Natural killer cell (primary cell): ENCODE measurements around the gene NHSL2. TPM values are rescaled to one million over a fixed set of nuclear protein-coding genes. Genes with fewer than 3 reads are reported as not detected.

Experiments used
- ATAC-seq, 3 donors: fragments of 150-1000 bp in 2 of 3; fragments of 200-7000 bp in 1 of 3; cut with Tn5 transposase; 1 replicate in 1 of 3; 2 replicates in 2 of 3; pipeline ENCODE4 v1.10.0; 2021; ENCODE audit warnings: mild to moderate bottlenecking in 2 of 3, moderate library complexity in 2 of 3
- DNase-seq, 2 donors: peaks; one replicate each; pipeline versions ENCODE4 v3.0.0 to v3.0.0-alpha.2; 2013 to 2021; ENCODE audit warnings: mixed read lengths in 1 of 2
- H3K27ac ChIP-seq: one replicate; pipeline ENCODE4 v1.5.1; 2013; ENCODE audit warnings: mild to moderate bottlenecking, low read length
- H3K27me3 ChIP-seq: one replicate; pipeline ENCODE4 v1.6.1; 2013; ENCODE audit warnings: low read length; ENCODE audit not compliant: control insufficient read depth, insufficient read depth
- H3K36me3 ChIP-seq: one replicate; pipeline ENCODE4 v1.6.1; 2013; ENCODE audit warnings: low read length; ENCODE audit not compliant: control insufficient read depth, insufficient read depth
- H3K4me1 ChIP-seq: one replicate; pipeline ENCODE4 v1.6.1; 2013; ENCODE audit warnings: low read length; ENCODE audit not compliant: control insufficient read depth, insufficient read depth
- H3K4me3 ChIP-seq: one replicate; pipeline ENCODE4 v1.5.1; 2013; ENCODE audit warnings: low read length
- H3K9me3 ChIP-seq: one replicate; pipeline ENCODE4 v1.6.1; 2013; ENCODE audit warnings: low read length; ENCODE audit not compliant: control insufficient read depth, insufficient read depth
- H3K27ac Mint-ChIP-seq, 2 donors: one replicate each; pipeline ENCODE4 v1.8.0; 2022; ENCODE audit warnings: mild to moderate bottlenecking in 2 of 2, mixed read lengths in 2 of 2, moderate library complexity in 1 of 2
- H3K27me3 Mint-ChIP-seq, 2 donors: one replicate each; pipeline ENCODE4 v1.8.0; 2022; ENCODE audit warnings: low read depth in 2 of 2, mixed read lengths in 2 of 2
- H3K36me3 Mint-ChIP-seq: one replicate; pipeline ENCODE4 v1.8.0; 2022; ENCODE audit warnings: mixed read lengths
- H3K4me1 Mint-ChIP-seq, 2 donors: one replicate each; pipeline ENCODE4 v1.8.0; 2022; ENCODE audit warnings: mixed read lengths in 2 of 2
- H3K4me3 Mint-ChIP-seq: one replicate; pipeline ENCODE4 v1.8.0; 2022; ENCODE audit warnings: mild to moderate bottlenecking, moderate library complexity, mixed read lengths
- H3K9me3 Mint-ChIP-seq, 2 donors: one replicate each; pipeline ENCODE4 v1.8.0; 2022; ENCODE audit warnings: mixed read lengths in 2 of 2
- WGBS: methylation state at CpG from one replicate; pipeline ENCODE4 v1.1.7; 2013; ENCODE audit warnings: missing lambda C conversion rate; ENCODE audit not compliant: insufficient coverage; 5-methylcytosine and 5-hydroxymethylcytosine counted together
- intact Hi-C: fragments of 100-400 bp; cut with micrococcal nuclease; formaldehyde crosslinking; loops from one replicate; pipeline ENCODE4 v1.14.2; 2022
- total RNA-seq, 4 donors: library from RNA; stranded (reverse); fragments of 120-200 nt in 1 of 4; gene quantifications; one replicate each; pipeline versions ENCODE4 v1.2.3 to v1.2.4, GENCODE V29; 2013 to 2022
- TF ChIP-seq, protein P1 (sequence below): fragments of 200-600 bp; IDR thresholded peaks from one replicate; pipeline ENCODE4 v1.8.0; 2022; ENCODE audit warnings: antibody characterized with exemption

Gene NHSL2
- total RNA-seq, 3 donors from 2014 or later (not counting 1 experiment from before 2014, with no cell fraction given): 15.0 to 32.5 (median 30.8) TPM

DNA sequence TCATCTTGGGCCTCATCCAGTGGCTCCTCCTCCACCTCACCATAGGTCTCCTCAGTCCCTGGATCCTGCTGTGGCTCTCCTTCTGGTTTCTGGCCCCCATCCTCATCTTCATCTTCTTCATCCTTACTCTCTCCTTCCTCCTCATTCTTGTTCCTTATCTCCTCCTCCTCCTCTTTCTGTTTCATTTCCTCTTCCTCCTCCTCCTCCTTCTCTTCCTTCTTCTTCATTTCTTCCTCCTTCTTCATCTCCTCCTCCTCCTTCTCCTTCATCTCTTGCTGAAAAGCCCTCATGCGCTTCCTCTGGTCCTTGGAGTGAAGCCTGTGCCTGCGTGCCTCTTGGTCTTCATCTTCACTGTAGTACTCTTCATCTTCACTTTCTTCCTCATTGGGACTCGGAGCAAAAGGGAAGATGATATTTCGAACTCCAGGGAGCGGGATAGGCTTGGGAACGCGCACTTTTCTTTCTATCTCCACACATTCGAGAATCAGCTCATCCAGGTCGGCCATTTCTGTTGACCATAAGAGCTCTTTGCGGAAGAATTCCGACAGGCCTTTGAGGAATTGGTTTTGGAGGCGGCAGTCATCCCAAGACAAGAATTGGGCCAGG, 219.6 kb downstream of the NHSL2 start:
- Histone ChIP-seq H3K9me3 (no peaks in the 10 kb centered on the region), H3K4me1 (peaks cover 36% of the 10 kb centered on the region), H3K27me3 (no peaks in the 10 kb centered on the region), H3K27ac (no peak overlapping the region), H3K36me3 (peaks cover 5% of the 10 kb centered on the region), H3K4me3 (no peak overlapping the region)
- Mint-ChIP-seq H3K27me3 (peaks cover 0 to 13% of the 10 kb centered on the region in 2 donors), H3K4me3 (no peak overlapping the region), H3K27ac (no peak overlapping the region), H3K4me1 (peaks cover 16 to 35% of the 10 kb centered on the region in 2 donors), H3K9me3 (no peaks in the 10 kb centered on the region), H3K36me3 (no peaks in the 10 kb centered on the region)
- intact Hi-C loops: no loop called here
- DNase-seq (no peak), ATAC-seq (no peak)
- TF ChIP-seq, protein P1, sequence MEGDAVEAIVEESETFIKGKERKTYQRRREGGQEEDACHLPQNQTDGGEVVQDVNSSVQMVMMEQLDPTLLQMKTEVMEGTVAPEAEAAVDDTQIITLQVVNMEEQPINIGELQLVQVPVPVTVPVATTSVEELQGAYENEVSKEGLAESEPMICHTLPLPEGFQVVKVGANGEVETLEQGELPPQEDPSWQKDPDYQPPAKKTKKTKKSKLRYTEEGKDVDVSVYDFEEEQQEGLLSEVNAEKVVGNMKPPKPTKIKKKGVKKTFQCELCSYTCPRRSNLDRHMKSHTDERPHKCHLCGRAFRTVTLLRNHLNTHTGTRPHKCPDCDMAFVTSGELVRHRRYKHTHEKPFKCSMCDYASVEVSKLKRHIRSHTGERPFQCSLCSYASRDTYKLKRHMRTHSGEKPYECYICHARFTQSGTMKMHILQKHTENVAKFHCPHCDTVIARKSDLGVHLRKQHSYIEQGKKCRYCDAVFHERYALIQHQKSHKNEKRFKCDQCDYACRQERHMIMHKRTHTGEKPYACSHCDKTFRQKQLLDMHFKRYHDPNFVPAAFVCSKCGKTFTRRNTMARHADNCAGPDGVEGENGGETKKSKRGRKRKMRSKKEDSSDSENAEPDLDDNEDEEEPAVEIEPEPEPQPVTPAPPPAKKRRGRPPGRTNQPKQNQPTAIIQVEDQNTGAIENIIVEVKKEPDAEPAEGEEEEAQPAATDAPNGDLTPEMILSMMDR: no peak
- 94% methylated on average over 10 of the region's 12 CpGs for WGBS

DNA sequence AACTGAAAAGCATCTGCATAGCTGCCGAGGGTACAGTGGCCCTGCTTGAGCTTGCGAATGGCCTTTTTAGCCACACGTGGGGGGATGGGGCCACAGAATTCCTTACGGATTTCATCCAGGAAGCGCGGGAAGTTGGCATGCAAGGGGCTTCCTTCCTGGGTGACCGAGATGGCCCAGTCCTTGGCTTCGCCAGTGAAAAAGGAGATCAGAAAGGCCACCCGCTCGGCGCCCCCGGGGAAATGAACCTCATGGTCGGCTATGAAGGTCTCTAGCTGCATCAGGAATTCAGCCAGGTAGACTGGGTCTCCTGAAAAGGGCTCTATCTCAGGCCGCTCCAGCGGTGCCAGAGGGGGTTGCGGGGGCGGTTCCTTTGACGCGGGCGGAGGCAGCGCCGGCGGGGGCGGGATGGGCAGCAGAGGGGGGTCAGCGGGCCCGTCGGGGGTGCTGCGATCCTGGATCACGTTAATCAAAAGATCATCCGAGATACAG, 220.2 kb downstream of the NHSL2 start:
- Mint-ChIP-seq H3K9me3 (no peaks in the 10 kb centered on the region), H3K27me3 (peaks cover 0 to 9% of the 10 kb centered on the region in 2 donors), H3K36me3 (no peaks in the 10 kb centered on the region), H3K4me3 (peak overlapping the region; percentile 53), H3K4me1 (peaks cover 13 to 29% of the 10 kb centered on the region in 2 donors), H3K27ac (no peak overlapping the region)
- Histone ChIP-seq H3K4me3 (no peak overlapping the region), H3K9me3 (no peaks in the 10 kb centered on the region), H3K36me3 (peaks cover 5% of the 10 kb centered on the region), H3K4me1 (peaks cover 30% of the 10 kb centered on the region), H3K27me3 (no peaks in the 10 kb centered on the region), H3K27ac (no peak overlapping the region)
- DNase-seq (no peak), ATAC-seq (no peak)
- 55% methylated on average over 30 of the region's 30 CpGs for WGBS
- intact Hi-C loops: no loop called here
- TF ChIP-seq, protein P1: no peak

DNA sequence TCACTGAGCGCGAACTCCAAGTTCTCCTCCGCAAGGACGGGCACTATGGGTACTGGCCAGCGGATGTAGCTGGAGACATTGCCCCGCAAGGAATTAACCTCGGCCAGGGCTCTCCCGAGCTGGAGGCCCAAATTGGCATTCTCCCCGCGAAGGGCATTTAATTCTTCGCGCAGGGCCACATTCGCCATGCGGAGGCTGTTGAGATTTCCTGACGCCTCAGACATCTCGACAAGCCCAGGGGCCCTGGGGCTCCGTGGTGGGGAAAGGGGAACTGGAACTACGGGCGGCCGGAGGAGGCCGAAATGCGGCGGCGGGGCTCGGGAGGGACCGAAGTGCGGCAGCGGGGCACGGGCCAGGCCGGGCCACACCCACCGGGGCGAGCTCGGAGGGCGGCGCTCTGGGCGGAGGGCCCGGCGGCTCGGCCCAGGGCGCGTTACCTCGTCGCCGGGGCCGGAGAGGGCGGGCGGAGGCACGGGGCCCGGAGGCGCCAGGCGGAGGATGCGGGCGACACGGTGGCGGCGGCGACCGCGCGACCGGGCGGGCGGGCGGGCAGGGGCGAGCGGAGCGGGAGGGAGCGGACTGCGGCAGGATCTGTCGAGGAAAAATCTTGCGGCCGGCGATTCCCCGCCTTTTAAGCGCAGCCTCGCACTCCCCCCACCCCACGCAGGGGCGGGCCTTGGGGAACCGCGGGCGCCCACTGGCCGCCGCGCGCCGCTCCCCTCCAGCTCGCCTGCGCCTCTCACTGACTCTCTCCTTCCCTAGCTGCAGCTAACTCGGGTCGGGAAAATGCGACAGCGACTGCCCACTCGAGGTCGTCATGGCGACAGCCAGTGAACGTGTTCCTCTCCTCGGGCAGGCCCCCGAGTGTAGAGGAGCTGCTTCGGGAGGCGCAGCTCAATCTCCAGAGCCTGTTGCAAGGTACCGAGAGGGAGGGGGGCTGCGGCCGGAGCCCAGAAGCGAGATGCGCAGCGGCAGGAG, 221.0 kb downstream of the NHSL2 start, which contains the start of gene RTL5:
Gene RTL5, minus strand, starts transcription at position 599 of the 978 bp plus-strand sequence.
- H3K27ac Mint-ChIP-seq: peak within 1 kb of the TSS in 1 of 2 donors; percentile 54
- H3K27me3 Mint-ChIP-seq: peaks cover 0 to 9% of the 10 kb centered on the region in 2 donors
- peak; percentile 78 to 84 (median 81) for ATAC-seq

More for the DNA sequence above, 221.0 kb downstream of the NHSL2 start, which contains the start of gene RTL5:
- peak within 1 kb of the TSS; percentile 75 for H3K4me3 Mint-ChIP-seq
- peaks cover 11 to 24% of the 10 kb centered on the region in 2 donors for H3K4me1 Mint-ChIP-seq
- WGBS: 1% methylated on average over 105 of the region's 106 CpGs
- Histone ChIP-seq H3K36me3 (peaks cover 5% of the 10 kb centered on the region), H3K27ac (no peak within 1 kb of the TSS), H3K9me3 (no peaks in the 10 kb centered on the region), H3K4me1 (peaks cover 22% of the 10 kb centered on the region), H3K4me3 (peak within 1 kb of the TSS; percentile 42), H3K27me3 (no peaks in the 10 kb centered on the region)
- intact Hi-C loops: no loop called here
- TF ChIP-seq, protein P1: no peak
- DNase-seq: peak; percentile 30 to 71
- no peaks in the 10 kb centered on the region for H3K9me3 Mint-ChIP-seq
- H3K36me3 Mint-ChIP-seq: no peaks in the 10 kb centered on the region
